AG09319 (cell line): Measurements from ENCODE around the gene AZIN2.
A peak's percentile ranks its signal among the peaks of the same experiment; 100 is the strongest.

Experiments used
- DNase-seq: peaks from one replicate; pipeline ENCODE4 v3.0.0-alpha.2; 2010; ENCODE audit warnings: low read depth; ENCODE audit errors: extremely low read depth
- TF ChIP-seq, protein P1 (sequence below): IDR thresholded peaks from 2 replicates; pipeline ENCODE4 v1.5.1; 2011; ENCODE audit warnings: low read depth, mild to moderate bottlenecking, inconsistent platforms, low read length, moderate library complexity

AZIN2 gene

GRCh38 chr1:33080373-33080772 lies 580 bp upstream of the AZIN2 start:
- DNase-seq: no peak
- TF ChIP-seq, protein P1, sequence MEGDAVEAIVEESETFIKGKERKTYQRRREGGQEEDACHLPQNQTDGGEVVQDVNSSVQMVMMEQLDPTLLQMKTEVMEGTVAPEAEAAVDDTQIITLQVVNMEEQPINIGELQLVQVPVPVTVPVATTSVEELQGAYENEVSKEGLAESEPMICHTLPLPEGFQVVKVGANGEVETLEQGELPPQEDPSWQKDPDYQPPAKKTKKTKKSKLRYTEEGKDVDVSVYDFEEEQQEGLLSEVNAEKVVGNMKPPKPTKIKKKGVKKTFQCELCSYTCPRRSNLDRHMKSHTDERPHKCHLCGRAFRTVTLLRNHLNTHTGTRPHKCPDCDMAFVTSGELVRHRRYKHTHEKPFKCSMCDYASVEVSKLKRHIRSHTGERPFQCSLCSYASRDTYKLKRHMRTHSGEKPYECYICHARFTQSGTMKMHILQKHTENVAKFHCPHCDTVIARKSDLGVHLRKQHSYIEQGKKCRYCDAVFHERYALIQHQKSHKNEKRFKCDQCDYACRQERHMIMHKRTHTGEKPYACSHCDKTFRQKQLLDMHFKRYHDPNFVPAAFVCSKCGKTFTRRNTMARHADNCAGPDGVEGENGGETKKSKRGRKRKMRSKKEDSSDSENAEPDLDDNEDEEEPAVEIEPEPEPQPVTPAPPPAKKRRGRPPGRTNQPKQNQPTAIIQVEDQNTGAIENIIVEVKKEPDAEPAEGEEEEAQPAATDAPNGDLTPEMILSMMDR: no peak

DNA sequence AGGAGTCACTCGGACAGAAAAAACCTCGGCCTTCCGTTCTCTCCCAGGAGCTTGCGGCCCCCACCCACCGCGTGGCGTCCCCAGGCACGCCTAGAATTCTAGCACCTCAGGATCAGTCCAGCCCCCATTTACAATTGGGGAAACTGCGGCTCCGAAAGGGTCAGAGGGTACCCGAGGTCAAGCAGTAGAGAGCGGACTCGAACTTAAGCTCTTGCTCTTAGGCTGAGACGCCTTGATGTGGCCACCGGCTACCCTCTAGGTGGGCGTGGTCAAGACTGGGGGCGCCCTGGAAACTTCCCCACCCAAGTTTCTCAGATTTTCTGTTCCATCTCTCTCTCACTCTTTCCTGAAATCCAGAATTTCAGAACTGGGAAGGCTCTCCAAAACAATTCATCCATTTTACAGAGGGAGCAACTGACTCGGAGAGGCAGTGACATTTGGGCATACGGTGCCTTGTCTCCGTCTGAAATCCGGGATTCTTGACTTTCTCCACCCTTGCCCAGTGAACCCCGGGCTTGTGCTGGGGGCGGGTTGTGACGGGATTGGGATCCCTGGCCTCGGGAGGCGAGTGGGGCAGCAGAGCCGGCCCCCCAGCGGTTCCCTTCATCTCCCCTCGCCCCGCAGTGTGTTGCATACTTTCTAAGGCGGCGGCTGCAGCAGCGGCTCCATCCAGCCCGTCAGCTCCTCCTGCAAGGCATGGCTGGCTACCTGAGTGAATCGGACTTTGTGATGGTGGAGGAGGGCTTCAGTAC lies 777 bp downstream of the AZIN2 start:
- TF ChIP-seq, protein P1: no peak
- DNase-seq: no peak

DNA sequence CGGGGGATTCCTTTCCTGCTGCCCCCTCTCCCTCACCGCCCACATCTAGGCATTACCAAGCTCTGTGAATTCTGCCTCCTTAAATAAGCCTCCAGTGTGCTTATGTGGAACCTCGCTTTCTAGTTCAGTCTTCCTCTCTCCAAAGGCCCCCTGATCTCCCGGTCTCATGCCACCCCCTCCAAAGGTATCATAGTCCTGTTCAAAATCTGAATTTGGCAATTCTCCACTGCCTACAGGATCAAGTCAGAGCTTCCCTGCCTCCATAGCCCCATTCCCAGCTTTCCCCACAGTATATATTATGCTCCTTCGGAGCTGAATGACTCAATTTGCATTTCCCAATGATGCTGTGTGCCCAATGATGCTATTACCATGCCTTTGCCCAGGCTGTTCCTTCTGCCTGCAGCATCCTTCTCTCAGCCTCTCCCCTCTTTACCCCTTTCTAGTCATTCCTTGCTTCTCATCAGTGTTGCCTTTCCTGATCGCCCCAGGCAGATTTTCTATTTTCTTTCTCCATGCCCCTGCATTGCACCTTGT lies 1.7 kb downstream of the AZIN2 start:
- TF ChIP-seq, protein P1: no peak

GRCh38 chr1:33085332-33085731 lies 4.4 kb downstream of the AZIN2 start:
- TF ChIP-seq, protein P1: no peak
- DNase-seq: no peak

More for the DNA sequence above, 1.7 kb downstream of the AZIN2 start:
- DNase-seq: no peak

GRCh38 chr1:33086384-33086850 lies 5.5 kb downstream of the AZIN2 start:
- peak; percentile 49 for DNase-seq
- TF ChIP-seq, protein P1: peak; percentile 92

DNA sequence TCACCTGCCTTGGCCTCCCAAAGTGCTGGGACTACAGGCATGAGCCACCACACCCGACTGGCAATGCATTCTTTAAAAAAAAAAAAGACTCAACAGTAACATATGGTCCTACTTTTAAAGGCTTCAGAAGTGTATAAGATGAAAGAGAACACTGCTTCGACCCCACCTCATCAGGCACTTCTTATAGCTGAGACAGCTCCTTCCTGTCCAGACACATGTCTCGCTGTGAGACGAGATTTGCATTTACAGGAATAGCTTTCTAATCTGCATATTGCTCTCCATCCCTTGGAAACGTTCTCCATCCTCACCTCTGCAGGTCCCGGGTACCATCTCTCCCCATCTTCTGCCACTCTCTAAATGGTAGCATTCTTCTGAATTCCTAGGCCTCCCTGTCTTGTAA lies 6.7 kb downstream of the AZIN2 start:
- no peak for DNase-seq
- TF ChIP-seq, protein P1: no peak

DNA sequence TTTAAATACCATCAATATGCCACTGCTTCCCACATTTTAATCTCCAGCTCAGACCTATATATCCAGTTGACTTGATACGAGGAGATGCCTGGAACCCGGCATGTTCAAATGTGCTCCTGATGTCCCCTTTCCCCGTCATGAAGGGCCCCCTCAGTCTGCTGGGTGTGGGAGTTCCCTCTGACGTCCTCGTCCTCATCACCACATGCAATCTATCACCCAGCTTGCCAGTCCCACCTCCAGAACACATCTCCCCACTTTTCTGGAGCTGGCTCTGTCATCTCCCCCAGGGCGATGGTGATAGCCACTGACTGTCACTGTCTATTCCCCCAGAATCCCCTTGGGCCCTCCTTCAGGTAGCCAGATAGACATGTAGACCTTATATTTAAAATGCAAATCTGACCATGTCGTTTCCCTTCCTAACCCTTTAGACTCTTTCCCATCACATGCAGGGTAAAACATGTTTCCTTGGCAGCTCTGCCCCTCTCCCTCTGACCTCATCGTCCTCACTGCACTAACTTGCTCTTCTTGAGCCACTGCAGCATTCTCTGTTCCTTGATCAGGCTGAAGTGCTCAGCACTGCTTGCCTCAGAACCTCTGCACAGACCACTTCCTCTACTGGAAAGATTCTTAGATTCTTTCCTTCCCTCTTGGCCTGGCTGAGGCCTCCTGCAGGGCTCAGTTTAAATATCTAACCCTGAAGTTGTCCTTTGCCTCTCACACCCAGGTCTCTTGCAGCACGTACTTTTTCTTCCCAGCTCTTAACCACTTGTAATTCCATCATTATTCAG lies 7.4 kb downstream of the AZIN2 start:
- TF ChIP-seq, protein P1: no peak
- DNase-seq: no peak
